ENCODE data around the gene SLC41A3. TPM values are rescaled to one million over a fixed set of nuclear protein-coding genes. Genes with fewer than 3 reads are reported as not detected.

SLC41A3 gene
- total and polyA plus RNA-seq, 10 of the 15 experiments (the other 5 are each of a cell fraction or from before 2014, with no cell fraction given) = 8.3 to 29.5 (median 16.7) TPM

- no peaks in the 10 kb centered on the region for H3K4me1 ChIP-seq (ENCODE audit: control insufficient read depth, insufficient read depth, low read length)
- no peaks in the 10 kb centered on the region; a peak in 1 of 4 replicates for H3K36me3 ChIP-seq (ENCODE audit: control insufficient read depth in 2 of 2, insufficient read depth in 2 of 2, low read length in 1 of 2)
- no TSS peak for BruUV-seq (replicated peaks)
- no peaks in the 10 kb centered on the region for H3K79me2 ChIP-seq (ENCODE audit: control insufficient read depth, insufficient read depth, low read length)
- no peak overlapping the region for H3K4me3 ChIP-seq
- 0% methylated on average over 3 of the region's 3 CpGs for WGBS (ENCODE audit: insufficient coverage, insufficient replicate concordance, low lambda C conversion rate, missing lambda C conversion rate)
- no peak overlapping the region for H2AFZ ChIP-seq (ENCODE audit: control insufficient read depth, low read depth, low read length)
- in situ Hi-C loops (cut with MboI) = no loop called here
- H3K27ac ChIP-seq (ENCODE audit: control insufficient read depth, insufficient read depth) = no peak overlapping the region
- ChIA-PET SMC1A (ENCODE audit: uncharacterized antibody, unreplicated experiment) (no interaction called here), CTCF (no interaction called here), POLR2A (no interaction called here), RAD21 (ENCODE audit: unreplicated experiment) (no interaction called here)
- ATAC-seq (no peak), FAIRE-seq (no peak), DNase-seq (ENCODE audit: low read depth, low spot score) (no peak)
- H3K9ac ChIP-seq (ENCODE audit: control insufficient read depth, insufficient read depth, low read length) = no peak overlapping the region
- no peaks in the 10 kb centered on the region for H4K20me1 ChIP-seq (ENCODE audit: control insufficient read depth, insufficient read depth)
- intact Hi-C loops (cut with micrococcal nuclease; ENCODE audit: unreplicated experiment) = no loop called here
- H3K4me2 ChIP-seq (ENCODE audit: control insufficient read depth, insufficient read depth) = no peak overlapping the region
- H3K9me3 ChIP-seq (replicated peaks; ENCODE audit: control insufficient read depth, insufficient read depth, low read length) = no peaks in the 10 kb centered on the region
- no peaks in the 10 kb centered on the region for H3K27me3 ChIP-seq (replicated peaks in 1 of 2; ENCODE audit: control insufficient read depth in 2 of 2, insufficient read depth in 2 of 2, low read length in 1 of 2)
- TF ChIP-seq IKZF2 (IDR thresholded peaks at IDR 0.05) = no peak
- TF ChIP-seq HSF1 (IDR thresholded peaks at IDR 0.05; ENCODE audit: low read depth, low read length) = no peak
- TF ChIP-seq MEF2A (IDR thresholded peaks at IDR 0.05; ENCODE audit: insufficient read depth, low read depth, low read length) = no peak
- TF ChIP-seq BACH1 (IDR thresholded peaks at IDR 0.05; ENCODE audit: borderline replicate concordance) = no peak
- TF ChIP-seq MXI1 (IDR thresholded peaks at IDR 0.05; ENCODE audit: low read depth, low read length) = no peak
- TF ChIP-seq PKNOX1 (IDR thresholded peaks at IDR 0.05) = no peak
- TF ChIP-seq ZNF274 (IDR thresholded peaks at IDR 0.05; ENCODE audit: insufficient read depth, insufficient read length) = no peak
- no peak for TF ChIP-seq MAX (IDR thresholded peaks at IDR 0.05; ENCODE audit: low read depth, low read length)
- TF ChIP-seq MLLT1 (IDR thresholded peaks at IDR 0.05) = no peak
- TF ChIP-seq FOXK2 (IDR thresholded peaks at IDR 0.05) = no peak
- TF ChIP-seq HDAC6 (IDR thresholded peaks at IDR 0.05; ENCODE audit: unreplicated experiment) = no peak
- no peak for TF ChIP-seq GABPA (IDR thresholded peaks at IDR 0.05; ENCODE audit: low read depth)
- TF ChIP-seq RELB (IDR thresholded peaks at IDR 0.05; ENCODE audit: low read depth) = no peak
- no peak for TF ChIP-seq MYC (IDR thresholded peaks at IDR 0.05; ENCODE audit: insufficient read depth, insufficient read length, insufficient replicate concordance, low read length, severe bottlenecking)
- no peak for TF ChIP-seq CREM (IDR thresholded peaks at IDR 0.05; ENCODE audit: low read depth)
- no peak for TF ChIP-seq EZH2 (IDR thresholded peaks at IDR 0.05; ENCODE audit: borderline replicate concordance, control insufficient read depth, low read depth, low read length)
Observed at GRCh38 chr3:126005951-126006350, 78.0 kb downstream of the SLC41A3 start.
